HPDE6-E6E7 (cell line): ENCODE data around the gene KIF5A.
A peak's percentile ranks its signal among the peaks of the same experiment; 100 is the strongest.
"Not testable (repeated sequence)": the region's sequence is repeated elsewhere in the genome, so short reads cannot be mapped to it uniquely, and the experiment has no call there.

Experiments used
- DNase-seq: peaks from one replicate; pipeline ENCODE4 v3.0.0; 2011; ENCODE audit warnings: missing footprints; ENCODE audit errors: extremely low spot score

KIF5A gene

GRCh38 chr12:57554897-57555296, 5.1 kb downstream of the KIF5A start:
- no peak for DNase-seq

GRCh38 chr12:57558864-57559263, 9.0 kb downstream of the KIF5A start:
- DNase-seq = no peak

DNA sequence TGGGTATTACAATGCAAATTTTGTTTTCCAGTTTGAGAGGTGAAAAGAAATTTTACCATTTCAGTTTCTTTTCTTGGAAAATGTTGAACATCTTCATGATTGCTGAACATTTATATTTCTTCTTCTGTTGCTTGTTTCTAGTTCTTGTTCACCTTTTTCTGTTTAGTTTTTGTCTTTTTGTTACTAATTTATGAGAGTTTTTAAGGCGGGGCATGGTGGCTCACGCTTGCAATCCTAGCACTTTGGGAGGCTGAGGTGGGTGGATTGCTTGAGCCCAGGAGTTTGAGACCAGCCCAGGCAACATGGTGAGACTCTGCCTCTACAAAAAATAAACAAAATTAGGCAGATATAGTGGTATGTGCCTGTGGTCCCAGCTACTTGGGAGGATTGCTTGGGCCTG, 10.7 kb downstream of the KIF5A start:
- DNase-seq = no peak

DNA sequence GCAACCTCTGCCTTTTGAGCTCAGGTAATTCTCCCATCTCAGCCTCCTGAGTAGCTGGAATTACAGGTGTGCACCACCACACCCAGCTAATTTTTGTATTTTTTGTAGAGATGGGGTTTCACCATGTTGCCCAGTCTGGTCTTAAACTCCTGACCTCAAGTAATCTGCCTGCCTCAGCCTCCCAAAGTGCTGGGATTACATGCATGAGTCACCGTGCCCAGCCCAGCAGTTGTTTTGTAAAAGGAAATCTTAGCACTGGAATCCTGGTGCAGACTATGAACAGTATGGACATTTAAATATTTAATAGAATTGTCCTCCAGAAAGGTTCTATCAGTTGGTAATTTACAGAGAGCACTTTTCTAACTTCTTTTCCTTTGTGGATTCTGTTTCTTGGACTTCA, 11.3 kb downstream of the KIF5A start:
- DNase-seq = not testable (repeated sequence)

DNA sequence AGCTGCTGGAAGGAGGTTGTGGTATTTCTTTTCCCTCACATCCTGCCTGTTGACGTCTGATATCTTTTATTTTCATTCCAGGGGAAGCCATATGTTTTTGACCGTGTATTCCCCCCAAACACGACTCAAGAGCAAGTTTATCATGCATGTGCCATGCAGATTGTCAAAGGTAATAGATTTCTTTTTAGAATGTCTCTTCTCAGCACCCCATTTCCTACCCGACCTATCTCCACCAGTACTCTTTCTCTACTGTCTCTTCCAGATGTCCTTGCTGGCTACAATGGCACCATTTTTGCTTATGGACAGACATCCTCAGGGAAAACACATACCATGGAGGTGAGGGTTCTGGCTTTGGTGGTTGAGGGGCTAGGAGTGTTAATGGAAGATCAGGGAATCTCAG, 13.5 kb downstream of the KIF5A start:
- DNase-seq = no peak

- DNase-seq = no peak
Measured at GRCh38 chr12:57564178-57564740, 14.4 kb downstream of the KIF5A start.

DNA sequence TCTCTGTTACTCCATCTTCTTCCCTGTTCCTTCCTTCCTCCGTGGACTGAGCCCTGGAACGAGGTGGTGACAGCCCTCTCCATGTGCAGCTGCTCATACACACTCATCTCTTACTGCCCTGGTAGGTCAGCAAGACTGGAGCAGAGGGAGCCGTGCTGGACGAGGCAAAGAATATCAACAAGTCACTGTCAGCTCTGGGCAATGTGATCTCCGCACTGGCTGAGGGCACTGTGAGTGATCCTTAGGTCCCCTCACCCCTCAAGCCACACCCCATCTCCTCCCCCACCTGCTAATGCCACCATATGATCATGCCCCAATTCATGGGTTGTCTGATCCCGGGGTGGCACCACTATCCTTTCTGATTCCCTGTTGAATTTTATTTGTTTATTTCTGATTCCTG, 19.0 kb downstream of the KIF5A start:
- no peak for DNase-seq

GRCh38 chr12:57569858-57570257, 20.0 kb downstream of the KIF5A start:
- DNase-seq = no peak

DNA sequence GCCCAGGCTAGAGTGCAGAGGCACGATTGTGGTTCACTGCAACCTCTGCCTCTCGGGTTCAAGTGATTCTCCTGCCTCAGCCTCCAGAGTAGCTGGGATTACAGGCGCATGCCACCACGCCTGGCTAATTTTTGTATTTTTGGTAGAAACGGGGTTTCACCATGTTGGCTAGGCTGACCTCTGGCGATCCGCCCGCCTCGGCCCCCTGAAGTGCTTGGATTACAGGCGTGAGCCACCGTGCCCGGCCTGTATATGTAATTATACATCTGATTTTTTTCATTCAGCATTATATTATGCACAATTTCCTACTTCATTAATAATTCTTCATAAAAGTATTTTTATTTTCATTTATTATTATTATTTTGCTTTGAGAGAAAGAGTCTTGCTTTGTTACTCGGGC, 20.6 kb downstream of the KIF5A start:
- not testable (repeated sequence) for DNase-seq

DNA sequence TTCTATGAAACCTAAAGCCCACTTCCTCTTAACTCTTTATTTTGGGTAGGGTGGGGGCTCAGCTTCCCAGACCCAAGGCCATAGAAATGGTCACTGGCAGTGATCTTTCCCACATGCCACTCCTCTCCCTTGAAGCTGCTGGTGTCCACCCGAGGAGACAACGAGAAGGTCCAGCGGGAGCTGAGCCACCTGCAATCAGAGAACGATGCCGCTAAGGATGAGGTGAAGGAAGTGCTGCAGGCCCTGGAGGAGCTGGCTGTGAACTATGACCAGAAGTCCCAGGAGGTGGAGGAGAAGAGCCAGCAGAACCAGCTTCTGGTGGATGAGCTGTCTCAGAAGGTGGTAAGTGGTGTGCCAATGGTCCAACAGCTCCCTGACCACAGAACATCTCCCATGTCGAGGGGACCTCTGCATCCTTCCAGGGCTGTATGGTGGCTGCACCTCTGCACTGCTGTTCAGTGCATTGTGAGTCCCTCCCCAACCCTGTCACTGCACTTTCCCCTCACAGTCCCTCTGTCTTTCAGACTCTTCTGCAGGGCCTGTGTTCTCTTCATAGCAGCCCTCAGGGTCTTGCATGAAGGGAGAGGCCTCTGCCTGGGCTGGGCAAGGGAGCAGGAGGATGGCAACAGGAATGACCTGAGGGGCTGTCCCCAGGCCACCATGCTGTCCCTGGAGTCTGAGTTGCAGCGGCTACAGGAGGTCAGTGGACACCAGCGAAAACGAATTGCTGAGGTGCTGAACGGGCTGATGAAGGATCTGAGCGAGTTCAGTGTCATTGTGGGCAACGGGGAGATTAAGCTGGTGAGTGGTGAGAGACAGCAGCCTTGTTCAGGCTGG, 22.3 kb downstream of the KIF5A start:
- DNase-seq = no peak

DNA sequence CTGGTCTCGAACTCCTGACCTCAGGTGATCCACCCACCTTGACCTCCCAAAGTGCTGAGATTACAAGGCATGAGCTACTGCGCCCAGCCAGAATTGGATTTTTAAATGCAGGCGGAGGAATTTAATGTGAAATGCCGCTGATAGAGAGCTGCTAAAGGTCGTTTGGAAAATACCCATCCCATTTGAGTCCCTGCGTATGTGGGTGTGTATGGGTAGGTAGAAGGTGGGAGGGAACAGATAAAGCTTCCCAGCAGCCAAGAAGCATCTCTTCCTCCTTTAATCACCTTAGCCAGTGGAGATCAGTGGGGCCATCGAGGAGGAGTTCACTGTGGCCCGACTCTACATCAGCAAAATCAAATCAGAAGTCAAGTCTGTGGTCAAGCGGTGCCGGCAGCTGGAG, 25.0 kb downstream of the KIF5A start:
- DNase-seq = no peak

- no peak for DNase-seq
Measured at GRCh38 chr12:57575771-57576612, 26.1 kb downstream of the KIF5A start.

DNA sequence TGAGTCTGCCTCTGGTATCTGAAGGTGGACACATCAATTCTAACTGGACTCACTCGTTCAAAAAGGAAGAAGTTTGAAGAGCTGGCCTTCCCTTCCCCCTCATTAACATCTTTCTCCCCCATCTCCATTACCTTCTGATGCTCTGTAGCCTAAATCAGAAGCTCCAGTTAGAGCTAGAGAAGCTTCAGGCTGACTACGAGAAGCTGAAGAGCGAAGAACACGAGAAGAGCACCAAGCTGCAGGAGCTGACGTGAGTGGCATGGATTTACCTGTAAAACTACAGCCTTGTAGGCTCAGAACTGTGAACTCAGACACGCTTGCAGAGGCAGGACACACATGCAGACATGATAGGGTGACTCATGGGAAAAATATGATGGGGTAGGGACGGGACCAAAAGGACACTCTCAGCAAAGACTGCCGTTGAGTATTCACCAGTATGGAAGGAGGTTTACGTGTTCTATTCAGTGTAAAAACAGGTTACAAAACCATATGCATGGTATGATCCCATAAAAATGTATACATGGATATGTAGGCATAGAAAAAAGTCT, 26.8 kb downstream of the KIF5A start:
- no peak for DNase-seq

DNA sequence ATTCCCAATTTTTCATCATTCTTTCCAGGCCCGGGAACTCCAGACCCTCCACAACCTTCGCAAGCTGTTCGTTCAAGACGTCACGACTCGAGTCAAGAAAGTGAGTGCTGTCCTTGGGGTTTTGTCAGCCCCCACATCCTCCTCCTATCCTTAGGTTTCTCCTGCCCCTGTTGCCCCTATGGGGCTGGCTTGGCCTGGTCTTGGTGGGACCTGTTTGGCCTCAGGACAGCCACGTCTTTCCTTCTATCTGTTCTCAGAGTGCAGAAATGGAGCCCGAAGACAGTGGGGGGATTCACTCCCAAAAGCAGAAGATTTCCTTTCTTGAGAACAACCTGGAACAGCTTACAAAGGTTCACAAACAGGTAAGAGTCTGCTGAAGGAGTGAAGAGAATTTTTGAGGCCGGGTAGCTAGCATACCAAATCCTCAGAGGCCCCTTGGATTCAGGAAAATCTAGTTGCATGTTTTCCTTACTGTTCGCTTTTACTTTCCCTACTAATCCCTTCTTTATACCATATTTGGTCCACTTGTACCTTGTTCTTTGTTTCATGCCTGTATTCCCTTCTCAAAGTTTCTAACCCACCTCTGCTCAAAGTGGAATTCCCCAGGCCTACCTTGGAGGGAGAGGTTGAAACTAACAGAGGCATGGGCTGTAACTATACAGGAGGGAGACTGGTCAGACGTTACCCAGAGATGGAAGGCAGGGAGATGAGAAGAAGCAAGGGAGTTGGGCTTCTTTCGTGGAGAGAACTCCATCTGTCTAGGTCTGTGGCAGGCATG, 28.3 kb downstream of the KIF5A start:
- DNase-seq = no peak

GRCh38 chr12:57579011-57579410, 29.2 kb downstream of the KIF5A start:
- no peak for DNase-seq

DNA sequence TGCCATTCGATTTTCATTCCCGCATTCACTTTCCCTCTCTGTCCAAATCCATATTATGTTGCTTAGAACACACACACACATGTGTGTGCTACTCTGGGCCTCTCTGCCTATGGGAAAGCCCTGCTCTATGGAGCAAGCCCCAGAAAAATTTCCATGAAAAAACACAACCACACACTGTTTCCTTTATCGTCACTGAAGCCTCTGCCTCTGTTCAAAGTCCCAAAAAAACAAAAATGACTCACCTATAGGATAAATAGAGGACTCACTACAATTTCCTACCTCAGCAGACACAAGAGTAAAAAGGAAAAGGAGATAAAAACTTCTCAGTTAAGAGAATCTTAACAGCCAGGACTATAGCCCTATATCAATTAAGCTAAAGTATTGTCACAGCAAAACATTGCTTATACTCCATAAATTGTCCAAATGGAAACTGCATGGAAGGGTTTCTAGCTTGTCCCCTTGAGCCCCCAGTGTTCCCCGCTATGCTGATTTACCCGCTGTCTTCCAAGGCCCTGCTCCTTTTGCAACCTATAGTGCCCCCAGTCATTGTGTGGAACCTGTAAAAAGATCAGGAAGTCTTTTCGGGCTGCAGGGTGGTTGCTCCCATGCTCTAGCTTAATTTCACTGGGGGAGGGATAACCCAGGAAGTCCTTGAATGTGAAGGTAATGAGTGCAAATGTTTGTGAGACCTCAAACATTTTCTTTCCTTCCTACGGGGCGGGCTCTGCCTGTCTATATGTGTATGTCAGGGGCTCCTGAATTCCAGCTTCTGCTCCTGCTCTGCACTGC, 30.0 kb downstream of the KIF5A start:
- DNase-seq = no peak

GRCh38 chr12:57580466-57580795, 30.6 kb downstream of the KIF5A start:
- no peak for DNase-seq

DNA sequence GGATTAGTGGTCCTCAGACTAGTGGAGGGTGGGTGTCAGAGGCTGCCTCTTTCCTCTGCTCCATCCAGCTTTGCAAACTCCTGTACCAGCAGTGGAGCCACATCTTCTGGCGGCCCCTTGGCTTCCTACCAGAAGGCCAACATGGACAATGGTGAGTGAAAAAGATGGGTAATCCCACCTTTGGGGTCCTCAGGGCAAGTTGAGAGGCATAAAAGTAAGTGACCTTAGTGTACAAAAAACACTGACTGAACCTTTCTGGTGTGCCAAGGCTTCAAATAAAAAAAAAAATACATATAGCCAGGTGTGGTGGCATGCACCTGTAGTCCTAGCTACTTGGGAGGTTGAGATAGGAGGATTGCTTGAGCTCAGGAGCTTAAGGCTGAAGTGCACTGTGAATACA, 32.0 kb downstream of the KIF5A start:
- DNase-seq = no peak

GRCh38 chr12:57582440-57582839, 32.6 kb downstream of the KIF5A start:
- DNase-seq = no peak

- peak; percentile 81 for DNase-seq
Measured at GRCh38 chr12:57583008-57583831, 33.4 kb downstream of the KIF5A start.
